Activated naive CD8-positive, alpha-beta T cell treated with anti-CD3 and anti-CD28 coated beads, Interleukin-2, amount 10 ng/mL, durations not matched to agents 7 days and 5 days (primary cell): ENCODE results near the gene LBX2. TPM values are rescaled to one million over a fixed set of nuclear protein-coding genes. Genes with fewer than 3 reads are reported as not detected.
"Not testable (repeated sequence)": the region's sequence is repeated elsewhere in the genome, so short reads cannot be mapped to it uniquely, and the experiment has no call there.

Experiments
- ATAC-seq: fragments of 150-1000 bp; cut with Tn5 transposase; one replicate; pipeline ENCODE4 v1.10.0; 2021; ENCODE audit warnings: low read depth, moderate library complexity
- POLR2A ChIA-PET: fragments of 350-600 bp; sonication (Branson Sonifier 250); formaldehyde crosslinking; loops from one replicate; lab custom pipeline; 2021; ENCODE audit warnings: antibody characterized with exemption; lab: Charles Lee
- DNase-seq: peaks from one replicate; pipeline ENCODE4 v3.0.0; 2021
- H3K27ac Mint-ChIP-seq: one replicate; pipeline ENCODE4 v1.8.0; 2022; ENCODE audit warnings: mild to moderate bottlenecking, mixed read lengths
- H3K27me3 Mint-ChIP-seq: one replicate; pipeline ENCODE4 v1.8.0; 2022; ENCODE audit warnings: mild to moderate bottlenecking, moderate library complexity, mixed read lengths
- H3K36me3 Mint-ChIP-seq: one replicate; pipeline ENCODE4 v1.8.0; 2021; ENCODE audit warnings: mild to moderate bottlenecking, mixed read lengths
- H3K4me1 Mint-ChIP-seq: one replicate; pipeline ENCODE4 v1.8.0; 2021; ENCODE audit warnings: mixed read lengths
- H3K4me3 Mint-ChIP-seq: one replicate; pipeline ENCODE4 v1.8.0; 2022; ENCODE audit warnings: mild to moderate bottlenecking, moderate library complexity, mixed read lengths
- H3K9me3 Mint-ChIP-seq: one replicate; pipeline ENCODE4 v1.8.0; 2021; ENCODE audit warnings: mixed read lengths
- total RNA-seq, 2 experiments: library from RNA; stranded (reverse); gene quantifications; one replicate each; pipeline ENCODE4 v1.2.3, GENCODE V29; 2021

Gene LBX2
- total RNA-seq, 2 experiments from 2014 or later, result 1.2 to 1.3 TPM

DNA sequence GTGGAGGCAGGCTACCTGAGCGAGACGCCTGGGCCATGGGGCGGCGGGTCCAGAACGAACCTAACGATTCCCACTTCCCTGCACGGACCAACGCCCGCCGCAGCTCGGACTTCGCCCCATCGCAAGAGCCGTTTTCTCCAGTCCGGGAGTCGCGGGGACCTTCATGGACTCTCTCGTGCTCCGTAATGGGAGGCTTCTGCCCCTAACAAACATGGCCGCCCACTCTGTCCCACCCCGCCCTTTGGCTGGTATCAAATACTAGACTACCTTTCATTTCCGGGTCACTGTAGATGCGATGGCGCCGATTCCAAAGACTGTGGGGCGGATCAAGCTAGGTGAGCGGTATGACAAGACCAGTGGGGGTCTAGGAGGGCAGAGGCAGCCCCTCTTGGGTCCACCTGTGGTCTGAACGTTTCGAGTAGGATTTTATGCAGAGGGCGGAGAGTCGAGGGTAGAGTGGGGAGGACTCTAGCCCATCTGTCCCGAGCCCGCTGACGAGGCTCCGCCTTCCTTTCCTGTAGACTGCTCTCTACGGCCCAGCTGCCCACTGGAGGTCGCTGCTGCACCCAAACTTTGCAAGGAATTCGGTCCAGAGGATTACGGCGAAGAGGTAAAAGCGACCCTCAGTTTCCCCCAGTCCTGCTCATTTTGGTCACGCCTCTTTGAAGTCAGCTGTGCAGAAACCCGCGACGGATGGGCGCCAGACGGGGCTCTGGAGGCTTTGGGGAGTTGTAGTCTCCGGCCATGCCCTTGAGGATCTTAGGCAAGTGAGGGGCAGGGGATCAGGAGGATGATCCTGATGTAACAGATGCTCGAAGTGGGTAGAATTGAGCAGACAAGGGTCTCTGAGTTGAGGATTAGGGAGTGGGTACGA lies 16.4 kb downstream of the LBX2 start, which contains the start of the genes CCDC142 and TTC31:
Gene CCDC142 (minus strand): TSS at position 198 of the 874 bp plus-strand sequence. CDS start 161 bp downstream, at position 37.
Gene TTC31 (plus strand): TSS at position 281 of the 874 bp plus-strand sequence. CDS start 15 bp downstream, at position 296.
- Mint-ChIP-seq H3K36me3 (peaks cover 12% of the 10 kb centered on the region), H3K27ac (peak within 1 kb of the TSS; percentile 99), H3K4me1 (peaks cover 30% of the 10 kb centered on the region), H3K27me3 (no peaks in the 10 kb centered on the region), H3K9me3 (no peaks in the 10 kb centered on the region), H3K4me3 (peak within 1 kb of the TSS; percentile 99)
- POLR2A ChIA-PET, result interaction anchor here (0.9 to 4.2 kb wide), 16 partner anchors 9 to 104 kb away, joined by 3 to 61 read pairs (median 12); partner anchors contain the start of genes AUP1, C2orf81, HTRA2 and INO80B
- ATAC-seq (peak; percentile 93), DNase-seq (peak; percentile 91)

DNA sequence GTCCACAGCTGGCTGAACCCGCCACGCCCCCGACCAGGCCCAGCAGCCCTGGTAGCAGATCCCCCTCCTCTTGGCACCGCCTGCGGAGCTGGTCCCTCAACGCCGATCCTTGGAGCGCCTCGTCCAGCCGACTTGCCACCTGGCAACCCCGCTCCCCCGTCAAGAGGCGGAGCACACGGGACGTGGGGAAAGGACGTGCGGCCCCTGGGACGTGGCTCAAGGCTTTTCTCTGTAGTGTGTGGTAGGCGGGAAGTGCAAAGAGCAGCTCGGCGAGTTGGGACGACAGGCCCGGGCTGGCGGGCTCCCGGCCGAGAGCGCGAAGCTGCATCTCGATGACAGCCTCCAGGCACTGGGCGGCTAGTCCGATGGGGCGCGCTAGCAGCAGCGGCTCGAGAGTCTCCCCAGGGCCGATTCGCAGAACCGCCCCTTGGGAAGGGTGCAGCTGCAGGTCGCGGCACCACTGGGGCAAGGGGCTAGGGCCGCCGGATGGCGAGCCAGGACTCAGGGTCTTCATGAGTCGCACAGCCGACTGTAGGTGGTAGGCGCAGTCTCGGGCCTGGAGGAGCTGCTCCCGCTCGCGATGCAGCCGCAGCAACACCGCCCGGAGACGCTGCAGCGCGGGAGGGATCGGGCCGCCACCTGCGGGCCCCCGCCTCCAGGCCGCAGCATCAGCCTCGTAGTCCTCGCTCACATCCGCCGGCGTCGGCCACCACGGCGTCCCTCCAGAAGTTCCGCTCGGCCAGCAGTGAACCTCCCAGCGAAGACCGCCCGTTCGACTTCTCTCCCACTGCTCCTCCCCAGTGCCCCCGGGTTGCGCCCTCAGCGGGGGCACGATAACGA lies 17.2 kb downstream of the LBX2 start:
- Mint-ChIP-seq H3K9me3 (no peaks in the 10 kb centered on the region), H3K4me1 (peaks cover 34% of the 10 kb centered on the region), H3K27me3 (no peaks in the 10 kb centered on the region), H3K4me3 (peak overlapping the region; percentile 99), H3K27ac (peak overlapping the region; percentile 99), H3K36me3 (peaks cover 17% of the 10 kb centered on the region)
- ATAC-seq (peak; percentile 46), DNase-seq (peak; percentile 79)
- POLR2A ChIA-PET, result interaction anchor here (0.9 to 4.2 kb wide), 19 partner anchors 10 to 105 kb away, joined by 3 to 61 read pairs (median 10); partner anchors contain the start of genes AUP1, C2orf81, DOK1 and HTRA2

DNA sequence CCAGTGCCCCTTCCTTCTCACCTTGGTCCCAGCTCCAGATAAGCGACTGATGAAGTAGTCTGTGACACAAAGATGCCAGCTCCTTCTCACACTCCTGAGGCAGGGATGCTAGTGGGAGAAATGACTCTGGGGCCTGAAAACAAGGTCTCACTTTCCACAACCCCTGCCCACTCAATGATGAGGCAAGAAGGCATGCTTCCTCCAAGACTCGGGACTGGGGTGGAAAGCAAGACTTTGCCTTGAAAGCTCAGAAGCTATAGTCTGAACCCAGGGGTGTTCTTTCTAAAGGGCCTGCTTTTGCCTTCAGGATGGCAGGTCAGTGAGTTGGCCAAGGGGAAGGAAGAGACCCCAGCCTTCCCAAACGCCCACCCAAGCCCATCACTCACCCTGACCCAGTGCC lies 18.0 kb downstream of the LBX2 start:
- ATAC-seq, result no peak
- POLR2A ChIA-PET, result interaction anchor here (1.2 to 4.2 kb wide), 15 partner anchors 9 to 105 kb away, joined by 3 to 61 read pairs (median 13); partner anchors contain the start of genes AUP1, C2orf81, DOK1 and HTRA2
- Mint-ChIP-seq H3K4me3 (peak overlapping the region; percentile 99), H3K9me3 (no peaks in the 10 kb centered on the region), H3K27ac (no peak overlapping the region), H3K36me3 (peaks cover 17% of the 10 kb centered on the region), H3K27me3 (no peaks in the 10 kb centered on the region), H3K4me1 (peaks cover 32% of the 10 kb centered on the region)
- no peak for DNase-seq

DNA sequence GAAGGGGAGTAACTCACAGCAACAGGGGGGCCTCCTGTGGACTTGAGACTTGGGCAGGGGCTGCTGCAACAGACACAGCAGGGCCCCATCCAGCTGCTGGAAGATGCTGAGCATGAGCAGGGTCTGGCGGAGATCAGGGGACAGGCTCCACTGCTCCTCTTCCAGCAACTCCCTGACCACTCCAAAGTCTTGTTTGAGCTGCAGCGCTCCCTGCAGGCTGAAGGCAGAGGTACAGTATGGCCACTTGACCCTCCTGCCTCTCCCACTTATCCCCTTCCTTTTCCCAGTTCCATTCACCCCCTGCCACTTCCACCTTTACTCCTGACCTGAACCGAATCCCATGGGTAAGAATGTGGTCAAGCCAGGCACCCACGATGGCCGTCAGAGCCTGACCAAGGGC lies 24.5 kb downstream of the LBX2 start:
- no peak for DNase-seq
- Mint-ChIP-seq H3K4me3 (no peak overlapping the region), H3K4me1 (peaks cover 23% of the 10 kb centered on the region), H3K9me3 (no peaks in the 10 kb centered on the region), H3K27ac (no peak overlapping the region), H3K36me3 (peaks cover 17% of the 10 kb centered on the region), H3K27me3 (no peaks in the 10 kb centered on the region)
- POLR2A ChIA-PET, result interaction anchor here (1.2 to 1.3 kb wide), 2 partner anchors 17 to 38 kb away, joined by 3 to 6 read pairs; partner anchors contain the start of gene WBP1
- ATAC-seq, result no peak

DNA sequence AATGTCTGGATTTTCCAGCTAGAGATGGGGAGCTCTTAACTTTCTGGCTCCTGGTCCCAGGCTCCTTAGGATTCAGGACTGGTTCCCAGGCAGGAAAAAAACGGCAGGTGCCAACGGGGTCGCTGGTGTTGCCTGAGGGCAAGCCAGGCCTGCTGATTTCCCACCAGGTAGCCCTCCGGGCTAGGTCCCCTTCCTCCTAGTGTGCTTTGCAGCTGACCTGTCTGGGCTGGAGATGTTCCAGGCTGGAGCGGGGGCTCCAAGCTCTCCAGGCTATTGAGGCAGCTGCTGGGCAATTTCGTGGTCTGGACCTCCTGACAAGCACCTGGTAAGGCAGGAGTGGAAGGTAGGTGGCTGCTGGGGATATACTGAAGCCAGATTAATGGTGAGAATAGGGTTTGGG lies 24.9 kb downstream of the LBX2 start:
- H3K27ac Mint-ChIP-seq, result no peak overlapping the region
- no peak overlapping the region for H3K4me3 Mint-ChIP-seq
- ATAC-seq, result no peak
- H3K27me3 Mint-ChIP-seq, result no peaks in the 10 kb centered on the region
- H3K9me3 Mint-ChIP-seq, result no peaks in the 10 kb centered on the region
- peaks cover 21% of the 10 kb centered on the region for H3K4me1 Mint-ChIP-seq
- H3K36me3 Mint-ChIP-seq, result peaks cover 14% of the 10 kb centered on the region
- DNase-seq, result no peak
- POLR2A ChIA-PET, result interaction anchor here (1.2 to 1.3 kb wide), 2 partner anchors 16 to 38 kb away, joined by 3 to 6 read pairs; partner anchors contain the start of gene WBP1

DNA sequence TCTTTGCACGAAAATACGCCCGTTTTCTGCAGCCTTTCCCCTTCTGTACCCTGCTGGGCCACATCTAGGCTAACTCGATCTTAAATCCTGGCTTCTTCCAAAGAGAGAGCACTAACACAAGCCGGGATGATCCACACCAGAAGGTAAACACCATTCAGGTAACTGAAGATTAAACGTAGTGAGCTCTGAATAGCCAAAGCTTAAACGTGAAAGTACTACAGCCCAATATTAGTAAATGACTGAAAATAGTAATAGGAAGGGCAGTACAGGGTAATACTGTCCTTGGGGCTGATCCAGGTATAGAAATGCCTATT lies 26.5 kb downstream of the LBX2 start:
- peaks cover 14% of the 10 kb centered on the region for H3K36me3 Mint-ChIP-seq
- peak overlapping the region; percentile 93 for H3K4me3 Mint-ChIP-seq
- H3K27ac Mint-ChIP-seq, result peak overlapping the region; percentile 91
- H3K4me1 Mint-ChIP-seq, result peaks cover 18% of the 10 kb centered on the region
- no peaks in the 10 kb centered on the region for H3K9me3 Mint-ChIP-seq
- POLR2A ChIA-PET, result interaction anchor here (0.6 to 3.3 kb wide), 12 partner anchors 9 to 274 kb away, joined by 3 to 61 read pairs (median 4); partner anchors contain the start of genes AUP1, C2orf81, CCDC142 and DOK1
- DNase-seq (no peak), ATAC-seq (no peak)
- no peaks in the 10 kb centered on the region for H3K27me3 Mint-ChIP-seq

DNA sequence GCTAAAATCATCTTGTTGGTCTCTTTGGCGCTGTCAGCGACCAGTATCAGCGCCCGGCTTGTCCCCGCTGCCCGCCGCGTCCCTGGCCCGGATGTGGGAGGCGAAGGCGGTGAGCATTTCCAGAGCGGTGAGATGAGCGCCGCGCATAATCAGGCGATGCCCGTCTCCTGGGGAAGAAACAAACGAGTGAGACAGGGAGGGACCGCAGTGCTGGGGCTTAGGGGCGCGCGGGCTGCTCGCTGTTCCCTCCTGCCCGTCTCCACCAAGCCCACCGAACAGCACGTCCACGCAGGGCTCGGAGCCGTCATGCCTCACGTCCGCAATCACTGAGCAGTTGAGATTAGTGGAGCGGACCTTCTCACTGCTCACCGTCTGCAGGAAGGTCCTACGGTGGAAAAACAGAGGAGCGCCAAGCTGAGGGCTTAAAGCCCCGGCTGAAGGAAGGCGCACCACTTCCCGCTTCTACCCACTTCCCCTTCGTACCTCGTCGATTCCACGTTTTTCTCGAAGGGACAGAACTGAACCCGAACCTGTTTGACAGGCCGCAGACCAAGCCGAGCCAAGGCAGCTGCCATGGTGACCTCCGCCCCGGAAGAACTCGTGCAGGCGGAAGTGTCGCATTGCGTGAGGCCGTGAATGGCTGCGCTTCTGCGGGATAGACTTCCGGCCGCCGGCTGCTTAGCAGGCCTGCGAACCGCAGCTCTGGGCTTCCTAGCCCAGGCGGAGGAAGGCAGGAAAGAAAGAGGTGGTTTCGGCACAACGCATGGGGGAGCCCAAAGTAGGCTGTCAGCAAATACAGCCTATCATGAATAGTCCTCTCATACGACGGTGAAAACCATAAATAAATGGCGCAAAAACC lies 27.1 kb downstream of the LBX2 start, which contains the start of gene MRPL53:
Gene MRPL53 (minus strand): TSS at position 595 of the 859 bp plus-strand sequence. CDS start 20 bp downstream, at position 575.
- Mint-ChIP-seq H3K4me1 (peaks cover 14% of the 10 kb centered on the region), H3K27me3 (no peaks in the 10 kb centered on the region), H3K9me3 (no peaks in the 10 kb centered on the region), H3K4me3 (peak within 1 kb of the TSS; percentile 93), H3K36me3 (peaks cover 10% of the 10 kb centered on the region), H3K27ac (peak within 1 kb of the TSS; percentile 91)
- ATAC-seq, result peak; percentile 92
- DNase-seq, result peak; percentile 98
- POLR2A ChIA-PET, result interaction anchor here (0.6 to 3.3 kb wide), 12 partner anchors 10 to 274 kb away, joined by 3 to 61 read pairs (median 4); partner anchors contain the start of genes AUP1, C2orf81, CCDC142 and DOK1

DNA sequence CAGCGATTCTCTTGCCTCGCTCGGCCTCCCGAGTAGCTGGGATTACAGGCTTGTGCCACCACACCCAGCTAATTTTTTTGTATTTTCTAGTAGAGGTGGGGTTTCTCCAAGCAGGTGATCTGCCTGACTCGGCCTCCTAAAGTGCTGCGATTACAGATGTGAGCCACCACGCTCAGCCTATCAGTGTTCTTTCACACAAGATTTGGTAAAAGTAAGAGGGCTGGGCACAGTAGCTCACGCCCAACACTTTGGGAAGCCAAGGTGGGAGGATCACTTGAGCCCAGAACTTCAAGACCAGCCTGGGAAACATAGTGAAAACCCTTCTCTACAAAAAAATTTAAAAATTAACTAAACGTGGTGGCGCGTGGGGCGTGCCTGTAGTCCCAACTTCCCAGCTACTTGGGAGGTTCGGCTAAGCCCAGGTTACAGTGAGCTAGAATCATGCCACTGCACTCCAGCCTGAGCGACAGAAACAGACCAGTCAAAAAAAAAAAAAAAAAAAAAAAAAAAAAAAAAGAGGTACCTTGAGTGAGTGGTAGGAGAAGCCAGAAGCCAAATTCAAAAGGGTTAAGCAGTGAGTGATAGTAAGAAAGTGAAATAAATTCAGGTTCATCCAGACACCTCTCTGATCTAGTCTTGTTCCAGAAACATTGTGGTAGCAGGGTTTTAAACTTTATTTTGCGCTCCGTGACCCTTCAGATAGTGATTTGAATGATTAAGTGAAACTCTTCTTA lies 27.9 kb downstream of the LBX2 start:
- H3K27ac Mint-ChIP-seq, result peak overlapping the region; percentile 91
- DNase-seq, result no peak
- peak overlapping the region; percentile 93 for H3K4me3 Mint-ChIP-seq
- peaks cover 9% of the 10 kb centered on the region for H3K36me3 Mint-ChIP-seq
- no peaks in the 10 kb centered on the region for H3K9me3 Mint-ChIP-seq
- POLR2A ChIA-PET, result interaction anchor here (0.7 to 3.3 kb wide), 9 partner anchors 9 to 377 kb away, joined by 4 to 61 read pairs (median 5); partner anchors contain the start of genes AUP1, CCDC142, HTRA2 and INO80B
- H3K27me3 Mint-ChIP-seq, result no peaks in the 10 kb centered on the region
- H3K4me1 Mint-ChIP-seq, result peaks cover 13% of the 10 kb centered on the region
- no peak for ATAC-seq

DNA sequence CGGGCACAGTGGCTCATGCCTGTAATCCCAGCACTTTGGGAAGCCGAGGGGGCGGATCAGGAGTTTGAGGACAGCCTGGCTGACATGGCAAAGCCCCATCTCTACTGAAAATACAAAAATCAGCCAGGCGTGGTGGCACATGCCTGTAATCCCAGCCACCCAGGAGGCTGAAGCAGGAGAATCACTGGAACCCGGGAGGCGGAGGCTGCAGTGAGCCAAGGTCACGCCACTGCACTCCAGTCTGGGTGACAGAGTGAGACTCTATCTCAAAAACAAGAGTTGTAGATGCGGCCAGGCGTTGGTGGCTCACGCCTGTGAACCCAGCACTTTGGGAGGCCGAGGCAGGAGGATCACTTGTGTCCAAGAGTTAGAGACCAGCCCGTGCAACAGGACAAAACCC lies 28.7 kb downstream of the LBX2 start:
- not testable (repeated sequence) for DNase-seq, ATAC-seq, H3K36me3 Mint-ChIP-seq, H3K27me3 Mint-ChIP-seq, H3K9me3 Mint-ChIP-seq
- Mint-ChIP-seq H3K4me1 (peaks cover 16% of the 10 kb centered on the region), H3K4me3 (peak overlapping the region; percentile 44), H3K27ac (peak overlapping the region; percentile 61)
- POLR2A ChIA-PET, result interaction anchor here (0.7 to 3.3 kb wide), 7 partner anchors 9 to 377 kb away, joined by 4 to 61 read pairs (median 8); partner anchors contain the start of genes AUP1, CCDC142, HTRA2 and INO80B

DNA sequence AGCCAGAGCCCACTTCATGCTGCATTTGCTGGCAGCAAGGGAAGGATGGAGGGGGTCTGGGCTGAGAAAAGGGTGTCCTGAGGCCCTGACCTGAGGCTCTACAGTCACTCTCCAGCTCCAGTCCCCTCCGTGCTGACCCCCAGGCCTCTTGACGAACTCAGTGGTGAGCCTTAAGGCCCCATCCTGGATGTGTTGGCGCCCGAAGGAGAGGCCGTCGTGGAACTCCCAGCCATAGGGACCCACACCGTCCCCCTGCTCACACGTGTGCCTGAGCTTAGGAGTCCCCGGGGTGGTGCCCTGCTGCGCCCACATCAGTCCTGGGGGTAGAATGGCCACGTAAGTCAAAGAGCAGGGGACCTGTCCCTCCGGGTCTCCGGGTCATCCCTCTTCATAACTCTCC lies 35.0 kb downstream of the LBX2 start:
- Mint-ChIP-seq H3K9me3 (no peaks in the 10 kb centered on the region), H3K36me3 (peaks cover 7% of the 10 kb centered on the region), H3K4me1 (peaks cover 24% of the 10 kb centered on the region), H3K27me3 (no peaks in the 10 kb centered on the region), H3K4me3 (peak overlapping the region; percentile 99), H3K27ac (peak overlapping the region; percentile 83)
- DNase-seq (no peak), ATAC-seq (no peak)
- POLR2A ChIA-PET, result interaction anchor here (0.6 to 1.6 kb wide), 8 partner anchors 10 to 178 kb away, joined by 3 to 11 read pairs (median 4); partner anchors contain the start of genes C2orf81, INO80B and WDR54

DNA sequence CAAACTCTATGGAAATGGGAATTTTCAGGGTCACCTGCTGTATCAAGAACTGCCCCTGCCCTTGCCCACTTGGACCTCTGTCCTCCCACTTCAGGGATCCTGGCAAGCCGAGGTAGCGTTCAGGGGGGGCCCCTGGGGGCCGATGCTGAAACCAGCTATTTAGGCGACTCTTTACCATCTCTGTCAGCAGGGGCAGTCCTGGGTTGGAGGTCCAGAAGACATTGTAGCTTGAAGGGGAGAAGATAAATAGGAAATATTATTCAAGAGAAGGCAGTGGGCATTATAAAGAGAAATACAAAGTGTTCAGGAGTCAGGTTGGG lies 36.7 kb downstream of the LBX2 start:
- Mint-ChIP-seq H3K27ac (no peak overlapping the region), H3K4me1 (peaks cover 26% of the 10 kb centered on the region), H3K27me3 (no peaks in the 10 kb centered on the region), H3K4me3 (no peak overlapping the region), H3K9me3 (no peaks in the 10 kb centered on the region), H3K36me3 (peaks cover 7% of the 10 kb centered on the region)
- DNase-seq (no peak), ATAC-seq (no peak)
- POLR2A ChIA-PET, result interaction anchor here (1.0 kb wide), 1 partner anchor 10 kb away, joined by 4 read pairs; the partner anchor contains the start of gene MRPL53
